Activated naive CD4-positive, alpha-beta T cell treated with anti-CD3 and anti-CD28 coated beads, Interleukin-2, amount 10 ng/mL, durations not matched to agents 7 days and 5 days (primary cell): ENCODE measurements around the gene MBIP.

Experiments used
- CTCF ChIA-PET: fragments of 350-600 bp; sonication (Branson Sonifier 250); formaldehyde crosslinking; loops from one replicate; lab custom pipeline; 2021; ENCODE audit warnings: antibody characterized with exemption; lab: Charles Lee
- DNase-seq: peaks from one replicate; pipeline ENCODE4 v3.0.0-alpha.2; 2020
- H3K27ac Mint-ChIP-seq: one replicate; pipeline ENCODE4 v1.8.0; 2021; ENCODE audit warnings: mild to moderate bottlenecking, moderate library complexity, mixed read lengths
- H3K27me3 Mint-ChIP-seq: one replicate; pipeline ENCODE4 v1.8.0; 2021; ENCODE audit warnings: mild to moderate bottlenecking, mixed read lengths
- H3K36me3 Mint-ChIP-seq: one replicate; pipeline ENCODE4 v1.8.0; 2021; ENCODE audit warnings: mixed read lengths
- H3K4me1 Mint-ChIP-seq: one replicate; pipeline ENCODE4 v1.8.0; 2021; ENCODE audit warnings: mixed read lengths
- H3K4me3 Mint-ChIP-seq: one replicate; pipeline ENCODE4 v1.8.0; 2021; ENCODE audit warnings: mild to moderate bottlenecking, moderate library complexity, mixed read lengths
- H3K9me3 Mint-ChIP-seq: one replicate; pipeline ENCODE4 v1.8.0; 2021; ENCODE audit warnings: mixed read lengths

Gene MBIP

DNA sequence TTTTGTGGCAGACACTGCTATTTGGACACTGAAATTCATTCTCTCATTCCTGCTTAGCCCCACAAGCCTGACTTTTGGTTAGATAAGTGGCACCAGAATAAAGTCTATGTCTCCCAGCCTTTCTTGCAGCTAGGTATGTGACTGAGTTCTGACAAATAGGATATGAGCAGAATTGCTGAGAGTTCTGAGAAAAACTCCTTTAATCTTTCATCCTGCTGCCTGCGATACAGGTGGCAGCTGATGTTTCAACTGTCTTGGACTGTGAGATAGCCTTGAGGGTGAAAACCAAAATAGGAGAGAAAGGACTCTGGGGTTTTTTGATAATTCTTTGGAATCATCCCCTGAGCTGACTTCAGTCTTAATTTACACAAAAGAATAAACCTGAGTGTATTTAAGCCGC lies 55.8 kb downstream of the MBIP start:
- Mint-ChIP-seq H3K36me3 (no peaks in the 10 kb centered on the region), H3K27ac (no peak overlapping the region), H3K4me3 (no peak overlapping the region), H3K4me1 (no peaks in the 10 kb centered on the region), H3K27me3 (peaks cover 4% of the 10 kb centered on the region), H3K9me3 (no peaks in the 10 kb centered on the region)
- CTCF ChIA-PET: no interaction called here
- no peak for DNase-seq

DNA sequence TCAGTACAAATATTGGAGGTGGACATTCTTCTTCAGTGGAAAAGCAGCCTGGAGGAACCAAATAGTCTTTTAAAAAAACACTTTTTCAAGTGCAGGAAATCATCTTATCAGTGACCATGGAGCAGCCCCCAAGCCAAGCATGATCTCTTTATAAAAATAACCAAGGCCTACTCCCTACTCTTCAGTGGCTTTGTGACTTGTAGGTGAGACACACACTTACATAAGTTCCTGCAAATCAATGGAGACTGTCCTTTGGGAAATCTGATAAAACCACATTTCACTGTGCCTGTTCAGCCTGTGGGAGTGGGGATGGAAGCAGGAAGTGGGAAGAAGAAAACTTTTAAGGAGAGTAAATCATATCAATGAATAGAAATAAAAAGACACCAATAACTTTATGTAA lies 56.3 kb downstream of the MBIP start:
- Mint-ChIP-seq H3K4me1 (no peaks in the 10 kb centered on the region), H3K36me3 (no peaks in the 10 kb centered on the region), H3K4me3 (no peak overlapping the region), H3K27me3 (peaks cover under 1% of the 10 kb centered on the region), H3K27ac (no peak overlapping the region), H3K9me3 (no peaks in the 10 kb centered on the region)
- no peak for DNase-seq
- CTCF ChIA-PET: no interaction called here

DNA sequence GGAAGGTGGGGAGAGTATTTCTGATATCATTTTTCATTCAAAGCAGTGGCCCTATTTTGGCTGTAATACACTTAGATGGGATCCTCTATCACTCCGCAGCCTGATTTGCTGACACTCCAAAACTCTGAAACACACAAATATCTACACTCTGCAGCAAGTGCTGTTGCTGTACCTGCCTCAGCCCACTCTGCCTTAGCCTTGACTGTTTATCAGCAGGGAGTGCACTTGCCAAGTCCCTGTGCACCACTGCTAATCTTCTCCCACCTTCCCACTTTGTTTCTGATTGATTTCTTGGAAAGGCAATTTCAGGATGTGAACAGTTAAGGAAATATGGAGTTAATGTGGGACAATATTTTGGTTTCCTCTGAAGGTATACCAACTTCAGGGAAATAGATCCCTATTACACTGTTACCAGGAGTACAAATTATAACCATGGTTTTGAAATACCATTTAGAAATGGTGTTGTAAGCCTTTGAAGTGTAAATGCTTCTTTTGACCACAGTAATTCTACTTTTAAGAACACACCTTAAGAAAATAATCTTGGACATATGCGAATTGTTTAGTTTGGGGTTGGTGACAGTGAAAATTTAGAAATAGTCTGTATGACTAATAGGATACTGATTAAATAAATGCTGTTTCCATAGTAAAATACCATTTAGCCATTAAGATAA lies 59.3 kb downstream of the MBIP start:
- Mint-ChIP-seq H3K4me1 (no peaks in the 10 kb centered on the region), H3K9me3 (no peaks in the 10 kb centered on the region), H3K27me3 (peaks cover 7% of the 10 kb centered on the region), H3K4me3 (no peak overlapping the region), H3K27ac (no peak overlapping the region), H3K36me3 (no peaks in the 10 kb centered on the region)
- DNase-seq: no peak
- CTCF ChIA-PET: no interaction called here

DNA sequence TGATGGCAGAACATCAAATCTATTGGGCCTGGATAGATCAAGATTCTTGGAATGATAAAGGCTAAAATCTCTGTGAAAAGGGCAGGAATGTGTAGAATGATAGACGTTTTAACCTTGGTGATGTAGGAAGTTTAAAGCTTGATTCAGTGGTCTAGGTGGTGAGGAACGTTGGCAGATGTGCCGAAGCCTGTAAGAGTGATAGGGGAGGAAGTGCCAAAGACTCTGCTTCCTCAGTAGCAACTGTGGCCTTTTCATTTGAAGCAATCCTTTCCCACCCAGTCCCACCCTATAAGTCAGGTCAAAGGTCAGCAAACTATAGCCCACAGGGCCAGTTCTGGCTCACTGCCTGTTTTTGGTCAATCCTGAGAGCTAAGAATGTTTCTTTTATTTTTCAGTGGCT lies 62.2 kb downstream of the MBIP start:
- H3K27me3 Mint-ChIP-seq: peaks cover 24% of the 10 kb centered on the region
- H3K4me1 Mint-ChIP-seq: no peaks in the 10 kb centered on the region
- DNase-seq: no peak
- CTCF ChIA-PET: no interaction called here
- H3K9me3 Mint-ChIP-seq: no peaks in the 10 kb centered on the region
- H3K4me3 Mint-ChIP-seq: no peak overlapping the region
- no peak overlapping the region for H3K27ac Mint-ChIP-seq
- H3K36me3 Mint-ChIP-seq: no peaks in the 10 kb centered on the region

DNA sequence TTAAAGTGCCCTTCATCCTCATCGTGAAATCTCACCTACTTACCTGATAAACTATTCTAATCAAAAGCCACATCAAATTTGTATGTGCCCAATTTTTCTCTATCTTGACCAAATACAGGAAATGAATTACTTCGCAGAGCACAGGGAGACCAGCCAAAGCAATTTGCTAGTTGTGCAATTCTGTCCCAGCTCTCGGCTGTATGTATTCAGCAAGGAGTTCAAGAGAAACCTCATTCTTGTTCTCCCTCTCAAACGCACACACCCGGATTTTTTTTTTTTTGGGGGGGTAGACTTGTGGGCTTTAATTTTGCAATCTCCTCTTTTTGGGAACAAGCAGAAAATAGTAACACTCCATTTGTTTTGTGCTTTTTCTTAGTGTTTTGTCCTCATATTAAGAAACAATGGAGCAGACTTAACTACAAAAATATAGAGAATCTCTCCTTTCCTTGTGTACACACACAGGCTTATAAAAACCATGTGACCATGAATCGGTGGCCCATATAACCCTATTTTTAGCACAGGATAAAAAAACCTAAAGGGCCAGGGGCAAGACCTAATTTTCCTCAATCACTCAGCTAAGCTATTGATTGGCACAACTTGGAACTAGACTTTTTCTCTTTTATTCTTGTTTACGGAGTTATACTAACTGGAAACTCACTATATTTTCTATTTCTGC lies 64.2 kb downstream of the MBIP start:
- no peak for DNase-seq
- Mint-ChIP-seq H3K9me3 (no peaks in the 10 kb centered on the region), H3K27ac (no peak overlapping the region), H3K36me3 (no peaks in the 10 kb centered on the region), H3K4me3 (no peak overlapping the region), H3K27me3 (peaks cover 24% of the 10 kb centered on the region), H3K4me1 (no peaks in the 10 kb centered on the region)
- CTCF ChIA-PET: no interaction called here

DNA sequence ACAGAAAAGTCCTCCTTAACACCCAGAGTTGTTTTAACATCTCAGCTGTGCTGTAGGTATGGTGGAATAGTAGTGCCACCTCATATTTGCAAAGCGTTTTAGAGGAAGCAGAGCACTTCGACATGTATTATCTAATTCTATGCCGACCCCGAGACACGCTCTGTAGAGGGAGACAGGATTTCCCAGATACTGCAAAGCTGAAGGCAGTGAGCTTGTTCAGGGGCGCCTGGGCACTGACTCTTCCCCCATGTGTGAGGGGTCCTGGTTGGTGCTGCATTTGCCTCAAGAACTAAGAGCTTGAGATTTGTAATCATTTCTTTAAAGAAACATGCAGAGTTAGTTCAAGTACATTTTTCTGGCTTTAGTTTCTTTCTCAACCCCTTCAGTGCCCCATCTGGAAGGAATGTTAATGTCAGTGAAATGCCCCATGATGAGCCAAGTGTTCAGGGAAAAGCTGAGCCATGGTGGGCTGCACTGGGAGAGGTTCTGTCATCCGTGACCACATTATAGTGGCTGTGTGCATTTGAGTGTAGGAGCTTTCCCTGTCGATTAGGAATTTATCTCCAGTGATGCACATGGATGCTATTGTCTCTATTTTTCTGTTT lies 66.3 kb downstream of the MBIP start:
- no peak overlapping the region for H3K4me3 Mint-ChIP-seq
- H3K9me3 Mint-ChIP-seq: peaks cover 3% of the 10 kb centered on the region
- peaks cover 24% of the 10 kb centered on the region for H3K27me3 Mint-ChIP-seq
- H3K4me1 Mint-ChIP-seq: no peaks in the 10 kb centered on the region
- H3K27ac Mint-ChIP-seq: no peak overlapping the region
- DNase-seq: no peak
- CTCF ChIA-PET: no interaction called here
- no peaks in the 10 kb centered on the region for H3K36me3 Mint-ChIP-seq
